Measurements from ENCODE around the gene MIB1. TPM values are rescaled to one million over a fixed set of nuclear protein-coding genes. Genes with fewer than 3 reads are reported as not detected.

The MIB1 gene
- total and polyA plus RNA-seq, 10 of the 15 experiments (the other 5 are each of a cell fraction or from before 2014, with no cell fraction given), result 2.3 to 27.5 (median 10.4) TPM

DNA sequence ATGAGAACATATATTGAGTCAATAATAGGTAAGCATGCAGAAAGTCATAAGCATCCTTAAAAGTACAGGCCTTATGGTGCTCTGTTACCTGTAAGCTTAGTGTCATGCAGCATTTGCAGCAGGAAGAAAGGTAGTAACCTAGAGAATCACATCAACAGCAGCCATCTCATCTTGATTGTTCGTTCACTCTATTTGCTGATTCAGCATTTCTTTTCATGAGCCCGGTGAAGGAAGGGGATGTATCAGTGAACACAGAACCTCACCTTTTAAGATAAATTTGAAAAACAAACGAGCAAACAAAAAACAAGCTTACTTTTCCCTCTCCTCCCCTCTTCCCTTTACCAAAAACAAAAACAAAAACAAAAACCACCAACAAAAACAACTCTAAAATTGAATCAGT is 89.9 kb downstream of the MIB1 start:
- no peak for ATAC-seq
- Histone ChIP-seq H3K79me2 (ENCODE audit: control insufficient read depth, insufficient read depth, low read length) (no peaks in the 10 kb centered on the region), H3K9me3 (replicated peaks; ENCODE audit: control insufficient read depth, insufficient read depth, low read length) (no peaks in the 10 kb centered on the region), H3K36me3 (ENCODE audit: control insufficient read depth in 2 of 2, insufficient read depth in 2 of 2, low read length in 1 of 2) (no peaks in the 10 kb centered on the region), H4K20me1 (ENCODE audit: control insufficient read depth, insufficient read depth) (no peaks in the 10 kb centered on the region), H3K4me2 (ENCODE audit: control insufficient read depth, insufficient read depth) (no peak overlapping the region), H3K4me3 (no peak overlapping the region), H3K4me1 (ENCODE audit: control insufficient read depth, insufficient read depth, low read length) (no peaks in the 10 kb centered on the region), H3K9ac (ENCODE audit: control insufficient read depth, insufficient read depth, low read length) (no peak overlapping the region), H2AFZ (ENCODE audit: control insufficient read depth, low read depth, low read length) (no peak overlapping the region), H3K27ac (ENCODE audit: control insufficient read depth, insufficient read depth) (no peak overlapping the region), H3K27me3 (replicated peaks in 1 of 2; ENCODE audit: control insufficient read depth in 2 of 2, insufficient read depth in 2 of 2, low read length in 1 of 2) (no peaks in the 10 kb centered on the region)
- no TSS peak for BruUV-seq (replicated peaks)
- no peak for TF ChIP-seq POLR2A (IDR thresholded peaks at IDR 0.05; ENCODE audit: low read depth, low read length)
- no peak for TF ChIP-seq SMAD5 (IDR thresholded peaks at IDR 0.05; ENCODE audit: low read depth)
- no peak for TF ChIP-seq CBX3 (IDR thresholded peaks at IDR 0.05; ENCODE audit: borderline replicate concordance, low read depth)
- TF ChIP-seq, protein P1, sequence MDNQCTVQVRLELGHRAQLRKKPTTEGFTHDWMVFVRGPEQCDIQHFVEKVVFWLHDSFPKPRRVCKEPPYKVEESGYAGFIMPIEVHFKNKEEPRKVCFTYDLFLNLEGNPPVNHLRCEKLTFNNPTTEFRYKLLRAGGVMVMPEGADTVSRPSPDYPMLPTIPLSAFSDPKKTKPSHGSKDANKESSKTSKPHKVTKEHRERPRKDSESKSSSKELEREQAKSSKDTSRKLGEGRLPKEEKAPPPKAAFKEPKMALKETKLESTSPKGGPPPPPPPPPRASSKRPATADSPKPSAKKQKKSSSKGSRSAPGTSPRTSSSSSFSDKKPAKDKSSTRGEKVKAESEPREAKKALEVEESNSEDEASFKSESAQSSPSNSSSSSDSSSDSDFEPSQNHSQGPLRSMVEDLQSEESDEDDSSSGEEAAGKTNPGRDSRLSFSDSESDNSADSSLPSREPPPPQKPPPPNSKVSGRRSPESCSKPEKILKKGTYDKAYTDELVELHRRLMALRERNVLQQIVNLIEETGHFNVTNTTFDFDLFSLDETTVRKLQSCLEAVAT (IDR thresholded peaks at IDR 0.05), result no peak
- TF ChIP-seq CHD4 (IDR thresholded peaks at IDR 0.05), result no peak
- no peak for TF ChIP-seq CBX5 (IDR thresholded peaks at IDR 0.05; ENCODE audit: low read depth)
- TF ChIP-seq, protein P2, sequence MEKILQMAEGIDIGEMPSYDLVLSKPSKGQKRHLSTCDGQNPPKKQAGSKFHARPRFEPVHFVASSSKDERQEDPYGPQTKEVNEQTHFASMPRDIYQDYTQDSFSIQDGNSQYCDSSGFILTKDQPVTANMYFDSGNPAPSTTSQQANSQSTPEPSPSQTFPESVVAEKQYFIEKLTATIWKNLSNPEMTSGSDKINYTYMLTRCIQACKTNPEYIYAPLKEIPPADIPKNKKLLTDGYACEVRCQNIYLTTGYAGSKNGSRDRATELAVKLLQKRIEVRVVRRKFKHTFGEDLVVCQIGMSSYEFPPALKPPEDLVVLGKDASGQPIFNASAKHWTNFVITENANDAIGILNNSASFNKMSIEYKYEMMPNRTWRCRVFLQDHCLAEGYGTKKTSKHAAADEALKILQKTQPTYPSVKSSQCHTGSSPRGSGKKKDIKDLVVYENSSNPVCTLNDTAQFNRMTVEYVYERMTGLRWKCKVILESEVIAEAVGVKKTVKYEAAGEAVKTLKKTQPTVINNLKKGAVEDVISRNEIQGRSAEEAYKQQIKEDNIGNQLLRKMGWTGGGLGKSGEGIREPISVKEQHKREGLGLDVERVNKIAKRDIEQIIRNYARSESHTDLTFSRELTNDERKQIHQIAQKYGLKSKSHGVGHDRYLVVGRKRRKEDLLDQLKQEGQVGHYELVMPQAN (conservative IDR thresholded peaks at IDR 0.05), result no peak
- no peak for TF ChIP-seq SIN3A (IDR thresholded peaks at IDR 0.05; ENCODE audit: low read depth, low read length)
- TF ChIP-seq CREB1 (IDR thresholded peaks at IDR 0.05; ENCODE audit: low read depth), result no peak
- TF ChIP-seq KAT2A (conservative IDR thresholded peaks at IDR 0.05; ENCODE audit: control insufficient read depth, low read depth, low read length), result no peak
- no peak for TF ChIP-seq POLR2AphosphoS5 (IDR thresholded peaks at IDR 0.05; ENCODE audit: low read length)
- TF ChIP-seq, protein P3, sequence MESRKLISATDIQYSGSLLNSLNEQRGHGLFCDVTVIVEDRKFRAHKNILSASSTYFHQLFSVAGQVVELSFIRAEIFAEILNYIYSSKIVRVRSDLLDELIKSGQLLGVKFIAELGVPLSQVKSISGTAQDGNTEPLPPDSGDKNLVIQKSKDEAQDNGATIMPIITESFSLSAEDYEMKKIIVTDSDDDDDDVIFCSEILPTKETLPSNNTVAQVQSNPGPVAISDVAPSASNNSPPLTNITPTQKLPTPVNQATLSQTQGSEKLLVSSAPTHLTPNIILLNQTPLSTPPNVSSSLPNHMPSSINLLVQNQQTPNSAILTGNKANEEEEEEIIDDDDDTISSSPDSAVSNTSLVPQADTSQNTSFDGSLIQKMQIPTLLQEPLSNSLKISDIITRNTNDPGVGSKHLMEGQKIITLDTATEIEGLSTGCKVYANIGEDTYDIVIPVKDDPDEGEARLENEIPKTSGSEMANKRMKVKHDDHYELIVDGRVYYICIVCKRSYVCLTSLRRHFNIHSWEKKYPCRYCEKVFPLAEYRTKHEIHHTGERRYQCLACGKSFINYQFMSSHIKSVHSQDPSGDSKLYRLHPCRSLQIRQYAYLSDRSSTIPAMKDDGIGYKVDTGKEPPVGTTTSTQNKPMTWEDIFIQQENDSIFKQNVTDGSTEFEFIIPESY (IDR thresholded peaks at IDR 0.05), result no peak
- TF ChIP-seq, protein P4, sequence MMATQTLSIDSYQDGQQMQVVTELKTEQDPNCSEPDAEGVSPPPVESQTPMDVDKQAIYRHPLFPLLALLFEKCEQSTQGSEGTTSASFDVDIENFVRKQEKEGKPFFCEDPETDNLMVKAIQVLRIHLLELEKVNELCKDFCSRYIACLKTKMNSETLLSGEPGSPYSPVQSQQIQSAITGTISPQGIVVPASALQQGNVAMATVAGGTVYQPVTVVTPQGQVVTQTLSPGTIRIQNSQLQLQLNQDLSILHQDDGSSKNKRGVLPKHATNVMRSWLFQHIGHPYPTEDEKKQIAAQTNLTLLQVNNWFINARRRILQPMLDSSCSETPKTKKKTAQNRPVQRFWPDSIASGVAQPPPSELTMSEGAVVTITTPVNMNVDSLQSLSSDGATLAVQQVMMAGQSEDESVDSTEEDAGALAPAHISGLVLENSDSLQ (IDR thresholded peaks at IDR 0.05), result no peak
- RAD21 ChIA-PET (ENCODE audit: unreplicated experiment), result no interaction called here
- no peak for DNase-seq (ENCODE audit: low read depth, low spot score)
- FAIRE-seq, result no peak
- POLR2A ChIA-PET, result interaction anchor here (0.6 kb wide), 1 partner anchor 64 kb away, joined by 4 read pairs; no protein-coding TSS in a partner anchor
- CTCF ChIA-PET, result interaction anchor here (0.6 to 2.3 kb wide), 6 partner anchors 9 to 1528 kb away, joined by 3 to 9 read pairs (median 4); no protein-coding TSS in a partner anchor
- SMC1A ChIA-PET (ENCODE audit: uncharacterized antibody, unreplicated experiment), result interaction anchor here (1.0 to 2.7 kb wide), 3 partner anchors 10 to 20 kb away, joined by 6 to 8 read pairs (median 6); no protein-coding TSS in a partner anchor
- in situ Hi-C loops (cut with MboI) (no loop called here), intact Hi-C loops (cut with micrococcal nuclease; ENCODE audit: unreplicated experiment) (no loop called here)
- 87% methylated on average over 3 of the region's 3 CpGs for WGBS (ENCODE audit: insufficient coverage, insufficient replicate concordance, low lambda C conversion rate, missing lambda C conversion rate)
